ENCODE data around the gene B3GNT2. TPM values are rescaled to one million over a fixed set of nuclear protein-coding genes. Genes with fewer than 3 reads are reported as not detected.

B3GNT2 gene
- total and polyA plus RNA-seq, 2 experiments from 2014 or later: 30.8 to 53.0 TPM

DNA sequence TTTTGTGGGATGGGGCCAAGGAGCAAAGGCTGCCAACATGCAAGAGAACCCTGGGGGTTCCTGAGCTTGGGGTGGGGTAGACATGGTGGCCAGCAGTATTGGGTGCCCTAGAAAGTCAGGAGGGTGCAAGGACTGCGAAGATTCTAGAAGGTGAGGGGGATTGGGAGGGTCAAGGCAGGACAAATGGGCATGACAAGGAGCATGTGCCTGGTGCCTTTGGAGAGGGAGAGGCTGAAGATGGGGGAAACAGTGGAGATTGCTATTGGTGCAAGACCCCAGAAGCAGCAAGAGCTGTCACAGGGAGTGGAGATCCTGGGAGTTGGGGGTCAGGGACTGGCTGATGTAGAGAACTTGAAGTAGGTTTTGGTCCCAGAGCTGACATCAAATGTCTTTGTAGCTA lies 7.5 kb downstream of the B3GNT2 start:
- WGBS (ENCODE audit: low lambda C conversion rate, missing lambda C conversion rate): 92% methylated on average over 1 of the region's 1 CpG
- Histone ChIP-seq H3K4me1 (ENCODE audit: insufficient read depth) (peaks cover 13% of the 10 kb centered on the region), H3K27ac (no peak overlapping the region)

DNA sequence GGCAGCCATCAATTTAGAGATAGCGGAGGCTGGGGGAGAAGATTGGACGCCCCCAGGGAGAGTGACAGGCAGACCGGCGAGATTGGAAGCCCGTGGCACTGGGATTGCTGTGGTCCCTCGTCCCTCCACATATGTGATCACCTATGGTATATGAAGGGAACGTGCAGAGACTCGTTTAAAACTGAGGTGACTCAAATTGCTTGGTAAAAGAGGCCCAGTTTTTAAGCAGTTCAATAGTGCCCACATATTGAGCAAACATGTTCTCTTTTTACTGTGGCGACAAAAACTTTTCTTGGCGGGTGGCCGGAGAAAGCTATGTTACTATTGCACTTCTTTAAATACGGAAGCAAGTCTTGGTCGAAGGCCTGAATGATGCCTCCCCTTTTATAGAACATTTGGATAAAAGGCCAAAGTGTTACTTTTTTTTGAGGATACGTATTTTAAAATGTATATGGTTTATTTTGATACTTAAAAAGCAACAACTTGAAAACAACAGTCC lies 9.1 kb downstream of the B3GNT2 start:
- H2AFZ ChIP-seq: no peak overlapping the region
- H3K9me3 ChIP-seq (ENCODE audit: low read depth): no peaks in the 10 kb centered on the region
- peaks cover 89% of the 10 kb centered on the region for H4K20me1 ChIP-seq (ENCODE audit: insufficient read depth, poor library complexity, severe bottlenecking)
- H3K4me1 ChIP-seq (ENCODE audit: insufficient read depth): peaks cover 14% of the 10 kb centered on the region
- no peak overlapping the region for H3K27ac ChIP-seq
- 85% methylated on average over 14 of the region's 14 CpGs for WGBS (ENCODE audit: low lambda C conversion rate, missing lambda C conversion rate)
- no peak overlapping the region for H3K4me2 ChIP-seq
- H3K4me3 ChIP-seq: no peak overlapping the region
- peaks cover 100% of the 10 kb centered on the region for H3K79me2 ChIP-seq
- no peaks in the 10 kb centered on the region for H3K36me3 ChIP-seq (replicated peaks; ENCODE audit: insufficient read depth, low read depth)
- DNase-seq (ENCODE audit: low spot score): no peak
- no peaks in the 10 kb centered on the region for H3K27me3 ChIP-seq
- H3K9me2 ChIP-seq (replicated peaks; ENCODE audit: insufficient read depth): no peaks in the 10 kb centered on the region
- TF ChIP-seq EZH2phosphoT487 (IDR thresholded peaks at IDR 0.05; ENCODE audit: low read depth, severe bottlenecking, unreplicated experiment) (no peak), EZH2 (IDR thresholded peaks at IDR 0.05; ENCODE audit: borderline replicate concordance) (no peak)
- TF ChIP-seq, protein P1, sequence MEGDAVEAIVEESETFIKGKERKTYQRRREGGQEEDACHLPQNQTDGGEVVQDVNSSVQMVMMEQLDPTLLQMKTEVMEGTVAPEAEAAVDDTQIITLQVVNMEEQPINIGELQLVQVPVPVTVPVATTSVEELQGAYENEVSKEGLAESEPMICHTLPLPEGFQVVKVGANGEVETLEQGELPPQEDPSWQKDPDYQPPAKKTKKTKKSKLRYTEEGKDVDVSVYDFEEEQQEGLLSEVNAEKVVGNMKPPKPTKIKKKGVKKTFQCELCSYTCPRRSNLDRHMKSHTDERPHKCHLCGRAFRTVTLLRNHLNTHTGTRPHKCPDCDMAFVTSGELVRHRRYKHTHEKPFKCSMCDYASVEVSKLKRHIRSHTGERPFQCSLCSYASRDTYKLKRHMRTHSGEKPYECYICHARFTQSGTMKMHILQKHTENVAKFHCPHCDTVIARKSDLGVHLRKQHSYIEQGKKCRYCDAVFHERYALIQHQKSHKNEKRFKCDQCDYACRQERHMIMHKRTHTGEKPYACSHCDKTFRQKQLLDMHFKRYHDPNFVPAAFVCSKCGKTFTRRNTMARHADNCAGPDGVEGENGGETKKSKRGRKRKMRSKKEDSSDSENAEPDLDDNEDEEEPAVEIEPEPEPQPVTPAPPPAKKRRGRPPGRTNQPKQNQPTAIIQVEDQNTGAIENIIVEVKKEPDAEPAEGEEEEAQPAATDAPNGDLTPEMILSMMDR (IDR thresholded peaks at IDR 0.05; ENCODE audit: poor library complexity): no peak

More for the DNA sequence above, 7.5 kb downstream of the B3GNT2 start:
- Histone ChIP-seq H3K9me2 (replicated peaks; ENCODE audit: insufficient read depth) (no peaks in the 10 kb centered on the region), H3K4me2 (no peak overlapping the region), H2AFZ (no peak overlapping the region), H3K9me3 (ENCODE audit: low read depth) (no peaks in the 10 kb centered on the region), H3K79me2 (peaks cover 100% of the 10 kb centered on the region), H3K4me3 (no peak overlapping the region), H3K27me3 (no peaks in the 10 kb centered on the region), H3K36me3 (replicated peaks; ENCODE audit: insufficient read depth, low read depth) (no peaks in the 10 kb centered on the region), H4K20me1 (ENCODE audit: insufficient read depth, poor library complexity, severe bottlenecking) (peaks cover 90% of the 10 kb centered on the region)
- TF ChIP-seq EZH2 (IDR thresholded peaks at IDR 0.05; ENCODE audit: borderline replicate concordance) (no peak), EZH2phosphoT487 (IDR thresholded peaks at IDR 0.05; ENCODE audit: low read depth, severe bottlenecking, unreplicated experiment) (no peak)
- TF ChIP-seq, protein P1 (IDR thresholded peaks at IDR 0.05; ENCODE audit: poor library complexity): no peak
- DNase-seq (ENCODE audit: low spot score): no peak

DNA sequence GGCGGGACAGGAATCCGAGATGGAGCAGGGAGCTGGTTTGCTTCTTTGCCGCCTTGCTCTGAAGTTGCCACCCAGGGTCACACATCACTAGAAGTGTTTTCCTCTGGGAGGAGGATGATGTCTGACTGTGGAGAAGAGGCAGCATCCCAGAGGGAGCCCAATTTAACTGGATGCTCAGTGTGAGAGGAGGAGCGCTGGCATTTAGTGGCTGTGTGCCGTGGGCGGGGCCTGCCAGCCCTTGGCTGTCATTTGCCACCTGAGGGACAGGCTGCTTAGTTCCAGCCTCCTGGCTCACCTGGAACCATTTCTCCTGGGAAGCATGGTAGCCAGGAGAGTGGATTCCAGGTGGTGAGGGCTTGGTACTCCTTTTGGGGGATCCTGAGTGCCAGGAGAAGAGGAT lies 9.6 kb downstream of the B3GNT2 start:
- TF ChIP-seq EZH2phosphoT487 (IDR thresholded peaks at IDR 0.05; ENCODE audit: low read depth, severe bottlenecking, unreplicated experiment) (no peak), EZH2 (IDR thresholded peaks at IDR 0.05; ENCODE audit: borderline replicate concordance) (no peak)
- TF ChIP-seq, protein P1 (IDR thresholded peaks at IDR 0.05; ENCODE audit: poor library complexity): no peak
- no peak overlapping the region for H2AFZ ChIP-seq
- no peaks in the 10 kb centered on the region for H3K9me2 ChIP-seq (replicated peaks; ENCODE audit: insufficient read depth)
- H3K36me3 ChIP-seq (replicated peaks; ENCODE audit: insufficient read depth, low read depth): no peaks in the 10 kb centered on the region
- H3K27me3 ChIP-seq: no peaks in the 10 kb centered on the region
- 94% methylated on average over 6 of the region's 6 CpGs for WGBS (ENCODE audit: low lambda C conversion rate, missing lambda C conversion rate)
- no peak overlapping the region for H3K4me2 ChIP-seq
- no peaks in the 10 kb centered on the region for H3K9me3 ChIP-seq (ENCODE audit: low read depth)
- DNase-seq (ENCODE audit: low spot score): no peak
- peaks cover 10% of the 10 kb centered on the region for H3K4me1 ChIP-seq (ENCODE audit: insufficient read depth)
- H3K79me2 ChIP-seq: peaks cover 100% of the 10 kb centered on the region
- H3K27ac ChIP-seq: no peak overlapping the region
- H3K4me3 ChIP-seq: no peak overlapping the region
- H4K20me1 ChIP-seq (ENCODE audit: insufficient read depth, poor library complexity, severe bottlenecking): peaks cover 86% of the 10 kb centered on the region

All from hepatocyte (in vitro differentiated cells).